Measurements from ENCODE around the gene APOC3. TPM values are rescaled to one million over a fixed set of nuclear protein-coding genes. Genes with fewer than 3 reads are reported as not detected.

APOC3 gene
- total RNA-seq, 1 experiment from 2014 or later, result not detected

DNA sequence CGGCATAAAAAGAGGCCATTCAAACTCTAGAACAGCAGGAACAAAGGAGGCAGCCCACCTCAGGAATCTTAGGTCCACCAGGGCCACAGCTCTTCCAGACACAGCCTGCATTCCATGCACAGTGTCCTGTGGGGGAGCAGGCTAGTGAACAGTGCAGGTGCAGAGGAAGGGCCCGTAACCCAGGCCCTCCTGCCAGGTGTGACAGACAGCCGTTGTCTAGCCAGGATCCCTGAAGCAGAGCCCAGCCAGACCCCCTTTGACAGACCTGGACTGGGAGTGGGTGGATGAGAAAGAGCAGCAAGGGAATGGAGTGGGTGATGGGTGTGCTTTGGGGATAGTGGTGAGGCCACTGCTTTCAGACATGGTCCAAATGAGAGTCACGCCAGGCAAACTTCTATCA is 40.7 kb upstream of the APOC3 start:
- peaks cover 21 to 32% of the 10 kb centered on the region in 2 experiments for H3K4me1 Mint-ChIP-seq
- no peak overlapping the region for H3K18ac ChIP-seq (ENCODE audit: insufficient read length, low read depth, low read length)
- H3K79me1 ChIP-seq (ENCODE audit: insufficient read depth, low read depth, low read length, poor library complexity, severe bottlenecking), result peaks cover 5% of the 10 kb centered on the region
- H3K4me2 ChIP-seq (ENCODE audit: insufficient read depth, insufficient read length, low read length), result no peak overlapping the region
- no peaks in the 10 kb centered on the region for H3K9me3 ChIP-seq (ENCODE audit: control insufficient read depth, low read depth, low read length)
- H3K27ac ChIP-seq (ENCODE audit: insufficient read length, low read depth, low read length), result no peak overlapping the region
- H3K23me2 ChIP-seq (ENCODE audit: insufficient read length, low read depth, low read length, poor library complexity, severe bottlenecking), result peaks cover 13% of the 10 kb centered on the region
- H2BK12ac ChIP-seq (ENCODE audit: insufficient read length, low read depth, low read length), result no peak overlapping the region
- no peak overlapping the region for H3K9ac ChIP-seq (ENCODE audit: extremely low read depth, insufficient read length, low read length)
- peaks cover 21 to 34% (median 33%) of the 10 kb centered on the region in 3 experiments for H3K36me3 Mint-ChIP-seq (ENCODE audit: insufficient read depth in 1 of 3, low read depth in 3 of 3)
- no peak overlapping the region; a peak in 1 of 7 replicates for H3K27ac Mint-ChIP-seq
- H2BK120ac ChIP-seq (ENCODE audit: low read depth, low read length, poor library complexity, severe bottlenecking), result no peak overlapping the region
- peaks cover 2% of the 10 kb centered on the region; the same call in 1 of the 2 replicates for H3K79me2 ChIP-seq (ENCODE audit: insufficient read depth, low read length)
- H2AK5ac ChIP-seq (ENCODE audit: insufficient read length, low read length), result no peak overlapping the region
- no peaks in the 10 kb centered on the region; the same call in 1 of the 2 replicates for H3K27me3 ChIP-seq (ENCODE audit: insufficient read depth, low read length)
- H4K91ac ChIP-seq (ENCODE audit: insufficient read length, low read depth, low read length), result no peak overlapping the region
- peak overlapping the region; percentile 88 to 91 for H3K4me3 Mint-ChIP-seq
- no CpG with 5 or more reads among the region's 4 CpGs for WGBS (ENCODE audit: extremely low coverage, insufficient read length, low lambda C conversion rate)
- no peak overlapping the region for H2AFZ ChIP-seq (ENCODE audit: low read length)
- no peak for DNase-seq
- TF ChIP-seq, protein P1, sequence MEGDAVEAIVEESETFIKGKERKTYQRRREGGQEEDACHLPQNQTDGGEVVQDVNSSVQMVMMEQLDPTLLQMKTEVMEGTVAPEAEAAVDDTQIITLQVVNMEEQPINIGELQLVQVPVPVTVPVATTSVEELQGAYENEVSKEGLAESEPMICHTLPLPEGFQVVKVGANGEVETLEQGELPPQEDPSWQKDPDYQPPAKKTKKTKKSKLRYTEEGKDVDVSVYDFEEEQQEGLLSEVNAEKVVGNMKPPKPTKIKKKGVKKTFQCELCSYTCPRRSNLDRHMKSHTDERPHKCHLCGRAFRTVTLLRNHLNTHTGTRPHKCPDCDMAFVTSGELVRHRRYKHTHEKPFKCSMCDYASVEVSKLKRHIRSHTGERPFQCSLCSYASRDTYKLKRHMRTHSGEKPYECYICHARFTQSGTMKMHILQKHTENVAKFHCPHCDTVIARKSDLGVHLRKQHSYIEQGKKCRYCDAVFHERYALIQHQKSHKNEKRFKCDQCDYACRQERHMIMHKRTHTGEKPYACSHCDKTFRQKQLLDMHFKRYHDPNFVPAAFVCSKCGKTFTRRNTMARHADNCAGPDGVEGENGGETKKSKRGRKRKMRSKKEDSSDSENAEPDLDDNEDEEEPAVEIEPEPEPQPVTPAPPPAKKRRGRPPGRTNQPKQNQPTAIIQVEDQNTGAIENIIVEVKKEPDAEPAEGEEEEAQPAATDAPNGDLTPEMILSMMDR (conservative IDR thresholded peaks at IDR 0.05), result no peak
- no peak overlapping the region for H4K8ac ChIP-seq (replicated peaks; ENCODE audit: insufficient read length, low read depth, low read length)
- no peaks in the 10 kb centered on the region for H4K20me1 ChIP-seq (ENCODE audit: control insufficient read depth, insufficient read depth, insufficient read length)
- peaks cover 22% of the 10 kb centered on the region for H3K27me3 Mint-ChIP-seq (ENCODE audit: low read depth)
- no peak overlapping the region for H2BK20ac ChIP-seq (ENCODE audit: low read depth, low read length, poor library complexity, severe bottlenecking)
- no peak overlapping the region for H3K56ac ChIP-seq (ENCODE audit: insufficient read length, low read depth, low read length)
- no peak overlapping the region for H3K4ac ChIP-seq (ENCODE audit: low read depth, low read length)
- no peak overlapping the region for H4K5ac ChIP-seq (ENCODE audit: insufficient read length, low read depth, low read length)
- no peak overlapping the region for H3K14ac ChIP-seq (ENCODE audit: insufficient read depth, low read length)
- no peaks in the 10 kb centered on the region; the same call in 1 of the 2 replicates for H3K4me1 ChIP-seq (ENCODE audit: insufficient read depth, low read length)
- H3K9me3 Mint-ChIP-seq, result no peaks in the 10 kb centered on the region
- no peak overlapping the region for H3T11ph ChIP-seq (ENCODE audit: low read length)
- no peak overlapping the region for H3K23ac ChIP-seq (ENCODE audit: insufficient read length, low read depth, low read length)
- no peak overlapping the region for H2BK15ac ChIP-seq (ENCODE audit: low read depth, low read length)
- H2BK5ac ChIP-seq (ENCODE audit: insufficient read length, low read length), result no peak overlapping the region
